A673 (cell line): ENCODE data around the gene CBX2. TPM values are rescaled to one million over a fixed set of nuclear protein-coding genes. Genes with fewer than 3 reads are reported as not detected.

ENCODE experiments used
- BruUV-seq: library from RNA; stranded (reverse); fragments of 400-500 nt; replicated peaks from 2 replicates; lab custom pipeline; 2021; lab: Mats Ljungman, UMichigan
- CTCF ChIA-PET: fragments of 300-600 bp; sonication (Branson Sonifier 250); formaldehyde crosslinking; loops from one replicate; lab custom pipeline; 2022; ENCODE audit warnings: antibody characterized with exemption; lab: Charles Lee
- POLR2A ChIA-PET: fragments of 300-600 bp; sonication (Branson Sonifier 250); formaldehyde crosslinking; loops from one replicate; lab custom pipeline; 2022; ENCODE audit warnings: antibody characterized with exemption; ENCODE audit not compliant: low non-redundant PET; lab: Charles Lee
- DNase-seq: peaks from one replicate; pipeline ENCODE4 v3.0.0-alpha.2; 2015; ENCODE audit warnings: low spot score
- H3K27ac ChIP-seq: fragments of 200-600 bp; sonication (generic); 2 replicates; pipeline ENCODE4 v1.5.1; 2016; ENCODE audit warnings: mixed run types, low read depth, mild to moderate bottlenecking, mixed read lengths, antibody characterized with exemption, low read length; ENCODE audit not compliant: poor library complexity, severe bottlenecking
- H3K27me3 ChIP-seq: fragments of 200-600 bp; sonication (generic); replicated peaks from 2 replicates; pipeline ENCODE4 v1.6.1; 2017; ENCODE audit warnings: mixed run types, low read depth, mild to moderate bottlenecking, mixed read lengths, antibody characterized with exemption, low read length; ENCODE audit not compliant: insufficient read depth, poor library complexity
- H3K36me3 ChIP-seq: fragments of 200-600 bp; sonication (generic); 2 replicates; pipeline ENCODE4 v1.6.1; 2016; ENCODE audit warnings: mixed run types, mild to moderate bottlenecking, mixed read lengths, antibody characterized with exemption, low read length; ENCODE audit not compliant: insufficient read depth, poor library complexity, severe bottlenecking
- H3K4me1 ChIP-seq: fragments of 200-600 bp; sonication (generic); 2 replicates; pipeline ENCODE4 v1.6.1; 2017; ENCODE audit warnings: mixed run types, mild to moderate bottlenecking, mixed read lengths, antibody characterized with exemption, low read length; ENCODE audit not compliant: insufficient read depth, poor library complexity, severe bottlenecking
- H3K4me3 ChIP-seq: fragments of 200-600 bp; sonication (generic); 2 replicates; pipeline ENCODE4 v1.5.1; 2016; ENCODE audit warnings: low read depth, mixed run types, mild to moderate bottlenecking, mixed read lengths, low read length; ENCODE audit not compliant: poor library complexity, severe bottlenecking
- H3K9me3 ChIP-seq: fragments of 200-600 bp; sonication (generic); 2 replicates; pipeline ENCODE4 v1.6.1; 2016; ENCODE audit warnings: mixed run types, low read depth, mild to moderate bottlenecking, mixed read lengths, antibody characterized with exemption, low read length; ENCODE audit not compliant: poor library complexity, severe bottlenecking
- EZH2 ChIP-seq: fragments of 200-600 bp; sonication (generic); IDR thresholded peaks from 2 replicates; pipeline ENCODE4 v1.6.1; 2017; ENCODE audit warnings: borderline replicate concordance, low read depth, mild to moderate bottlenecking, mixed read lengths, antibody characterized with exemption, low read length; ENCODE audit not compliant: poor library complexity, severe bottlenecking
- intact Hi-C: fragments of 100-400 bp; cut with micrococcal nuclease; formaldehyde crosslinking; loops from one replicate; pipeline ENCODE4 v1.10.0; 2022; ENCODE audit not compliant: unreplicated experiment
- total RNA-seq: library from RNA; stranded (reverse); gene quantifications from 2 replicates; pipeline ENCODE4 v1.2.3, GENCODE V29; 2021
- TF ChIP-seq, protein P1 (sequence below): fragments of 300-800, 200-600 bp; sonication (generic); conservative IDR thresholded peaks from 2 replicates; pipeline ENCODE4 v1.5.1; 2017; ENCODE audit warnings: low read depth, mild to moderate bottlenecking, antibody characterized with exemption, low read length, moderate library complexity, mixed read lengths

The CBX2 gene
- total RNA-seq, 1 experiment from 2014 or later, result 59.5 TPM

DNA sequence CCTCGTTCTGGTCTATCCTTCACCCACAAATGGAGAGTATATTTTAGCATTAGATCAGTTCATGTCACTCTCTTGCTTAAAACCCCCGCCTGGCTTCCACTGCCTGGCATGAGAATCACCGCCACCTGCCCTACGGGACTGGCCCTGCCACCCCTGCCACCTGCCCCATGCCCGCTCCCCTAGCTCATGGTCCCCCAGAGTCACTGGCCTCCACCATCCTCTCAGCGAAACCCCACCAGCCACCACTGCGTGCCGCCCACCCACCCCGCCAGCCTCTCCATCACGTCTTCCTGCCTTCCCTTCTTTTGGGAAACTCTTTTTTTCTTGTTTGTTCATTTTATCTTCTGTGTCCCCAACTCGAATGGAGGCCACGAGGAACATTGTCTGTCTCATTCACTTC is 48.2 kb upstream of the CBX2 start:
- Histone ChIP-seq H3K4me1 (no peaks in the 10 kb centered on the region), H3K36me3 (no peaks in the 10 kb centered on the region), H3K27ac (no peak overlapping the region), H3K27me3 (no peaks in the 10 kb centered on the region), H3K4me3 (no peak overlapping the region), H3K9me3 (no peaks in the 10 kb centered on the region)
- intact Hi-C loops, result no loop called here
- ChIA-PET POLR2A (no interaction called here), CTCF (no interaction called here)
- BruUV-seq, result no TSS peak
- DNase-seq, result no peak
- TF ChIP-seq, protein P1, sequence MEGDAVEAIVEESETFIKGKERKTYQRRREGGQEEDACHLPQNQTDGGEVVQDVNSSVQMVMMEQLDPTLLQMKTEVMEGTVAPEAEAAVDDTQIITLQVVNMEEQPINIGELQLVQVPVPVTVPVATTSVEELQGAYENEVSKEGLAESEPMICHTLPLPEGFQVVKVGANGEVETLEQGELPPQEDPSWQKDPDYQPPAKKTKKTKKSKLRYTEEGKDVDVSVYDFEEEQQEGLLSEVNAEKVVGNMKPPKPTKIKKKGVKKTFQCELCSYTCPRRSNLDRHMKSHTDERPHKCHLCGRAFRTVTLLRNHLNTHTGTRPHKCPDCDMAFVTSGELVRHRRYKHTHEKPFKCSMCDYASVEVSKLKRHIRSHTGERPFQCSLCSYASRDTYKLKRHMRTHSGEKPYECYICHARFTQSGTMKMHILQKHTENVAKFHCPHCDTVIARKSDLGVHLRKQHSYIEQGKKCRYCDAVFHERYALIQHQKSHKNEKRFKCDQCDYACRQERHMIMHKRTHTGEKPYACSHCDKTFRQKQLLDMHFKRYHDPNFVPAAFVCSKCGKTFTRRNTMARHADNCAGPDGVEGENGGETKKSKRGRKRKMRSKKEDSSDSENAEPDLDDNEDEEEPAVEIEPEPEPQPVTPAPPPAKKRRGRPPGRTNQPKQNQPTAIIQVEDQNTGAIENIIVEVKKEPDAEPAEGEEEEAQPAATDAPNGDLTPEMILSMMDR, result no peak
- TF ChIP-seq EZH2, result no peak

DNA sequence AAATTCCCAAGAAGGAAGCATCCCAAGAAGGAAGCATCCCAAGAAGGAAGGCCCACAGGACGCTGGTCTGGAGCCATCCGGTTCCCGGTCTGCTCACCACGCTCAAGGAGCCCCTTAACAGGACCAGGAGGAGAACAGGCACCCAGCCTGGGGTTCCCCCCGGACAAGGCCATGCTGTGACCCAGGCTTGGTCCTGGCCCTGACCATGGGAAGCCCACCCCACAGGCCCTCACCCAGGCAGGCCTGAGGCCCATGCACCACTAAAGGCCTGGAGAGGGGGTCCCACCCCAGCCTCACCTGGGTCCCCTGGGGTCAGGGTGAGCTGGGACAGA is 47.5 kb upstream of the CBX2 start:
- Histone ChIP-seq H3K36me3 (no peaks in the 10 kb centered on the region), H3K9me3 (no peaks in the 10 kb centered on the region), H3K27ac (no peak overlapping the region), H3K4me1 (no peaks in the 10 kb centered on the region), H3K27me3 (no peaks in the 10 kb centered on the region), H3K4me3 (no peak overlapping the region)
- intact Hi-C loops, result no loop called here
- TF ChIP-seq, protein P1, result no peak
- no peak for TF ChIP-seq EZH2
- DNase-seq, result no peak
- CTCF ChIA-PET, result no interaction called here
- BruUV-seq, result no TSS peak
- POLR2A ChIA-PET, result no interaction called here

DNA sequence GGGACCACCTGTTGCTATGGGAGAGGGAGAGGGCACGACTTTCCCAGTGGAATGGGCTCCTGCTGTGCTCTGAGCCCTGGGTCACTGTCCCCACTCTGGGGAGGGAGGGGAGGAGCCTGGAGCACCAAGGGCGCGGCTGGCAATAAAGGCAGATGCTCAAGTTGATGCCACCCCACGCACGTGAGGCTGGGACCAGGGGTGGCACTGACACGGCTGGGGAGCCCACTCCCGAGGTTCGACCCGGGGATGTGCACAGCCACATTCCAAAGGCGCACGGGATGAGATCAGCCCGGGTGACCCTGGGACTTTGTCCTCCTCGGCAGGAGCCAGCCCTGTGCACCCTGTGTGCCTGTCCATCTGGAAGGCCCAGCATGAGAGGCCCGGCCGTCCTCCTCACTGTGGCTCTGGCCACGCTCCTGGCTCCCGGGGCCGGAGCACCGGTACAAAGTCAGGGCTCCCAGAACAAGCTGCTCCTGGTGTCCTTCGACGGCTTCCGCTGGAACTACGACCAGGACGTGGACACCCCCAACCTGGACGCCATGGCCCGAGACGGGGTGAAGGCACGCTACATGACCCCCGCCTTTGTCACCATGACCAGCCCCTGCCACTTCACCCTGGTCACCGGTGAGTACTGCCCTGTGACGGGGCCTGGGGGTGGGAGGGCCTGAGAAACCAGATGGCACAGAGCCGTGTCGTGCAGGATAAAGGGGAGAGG is 47.0 kb upstream of the CBX2 start, which contains the start of gene ENPP7:
TSS of gene ENPP7 (plus strand) at position 175 of the 715 bp plus-strand sequence. CDS start at position 372, 197 bp downstream.
- ChIA-PET CTCF (no interaction called here), POLR2A (no interaction called here)
- H3K4me1 ChIP-seq, result no peaks in the 10 kb centered on the region
- H3K9me3 ChIP-seq, result no peaks in the 10 kb centered on the region
- DNase-seq, result no peak
- no TSS peak for BruUV-seq
- no peaks in the 10 kb centered on the region for H3K27me3 ChIP-seq
- no peak within 1 kb of the TSS for H3K4me3 ChIP-seq
- H3K36me3 ChIP-seq, result no peaks in the 10 kb centered on the region
- H3K27ac ChIP-seq, result no peak within 1 kb of the TSS
- TF ChIP-seq, protein P1, result no peak
- TF ChIP-seq EZH2, result no peak
- intact Hi-C loops, result no loop called here
